ENCODE results near the gene CATSPERB. TPM values are rescaled to one million over a fixed set of nuclear protein-coding genes. Genes with fewer than 3 reads are reported as not detected.

The CATSPERB gene
- total and polyA plus RNA-seq, 10 of the 15 experiments (the other 5 are each of a cell fraction or from before 2014, with no cell fraction given), result not detected

DNA sequence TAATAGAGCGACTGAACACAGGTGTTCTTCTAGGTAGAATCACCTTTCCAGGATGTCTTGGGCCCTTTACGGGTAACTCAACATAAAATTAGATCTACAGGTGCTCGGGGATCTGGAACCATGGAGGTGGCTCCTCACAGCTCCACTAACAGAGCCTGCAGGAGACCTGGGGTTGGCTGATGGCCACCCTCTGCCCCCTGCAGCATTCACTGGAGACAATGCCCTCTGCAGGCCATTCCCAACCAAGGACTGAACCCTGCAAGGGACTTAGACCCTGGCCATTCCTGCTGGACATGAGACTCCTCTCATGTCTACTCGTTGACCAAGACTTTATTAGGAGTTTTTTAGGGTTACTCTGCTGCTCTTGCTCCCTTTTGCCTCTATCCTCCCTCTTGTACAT lies 163.3 kb downstream of the CATSPERB start:
- 29% methylated on average over 4 of the region's 4 CpGs for WGBS (ENCODE audit: insufficient coverage, insufficient replicate concordance, low lambda C conversion rate, missing lambda C conversion rate)
- RAD21 ChIA-PET (ENCODE audit: unreplicated experiment), result no interaction called here
- CTCF ChIA-PET, result no interaction called here
- no peak for TF ChIP-seq NBN (IDR thresholded peaks at IDR 0.05)
- TF ChIP-seq, protein P1, sequence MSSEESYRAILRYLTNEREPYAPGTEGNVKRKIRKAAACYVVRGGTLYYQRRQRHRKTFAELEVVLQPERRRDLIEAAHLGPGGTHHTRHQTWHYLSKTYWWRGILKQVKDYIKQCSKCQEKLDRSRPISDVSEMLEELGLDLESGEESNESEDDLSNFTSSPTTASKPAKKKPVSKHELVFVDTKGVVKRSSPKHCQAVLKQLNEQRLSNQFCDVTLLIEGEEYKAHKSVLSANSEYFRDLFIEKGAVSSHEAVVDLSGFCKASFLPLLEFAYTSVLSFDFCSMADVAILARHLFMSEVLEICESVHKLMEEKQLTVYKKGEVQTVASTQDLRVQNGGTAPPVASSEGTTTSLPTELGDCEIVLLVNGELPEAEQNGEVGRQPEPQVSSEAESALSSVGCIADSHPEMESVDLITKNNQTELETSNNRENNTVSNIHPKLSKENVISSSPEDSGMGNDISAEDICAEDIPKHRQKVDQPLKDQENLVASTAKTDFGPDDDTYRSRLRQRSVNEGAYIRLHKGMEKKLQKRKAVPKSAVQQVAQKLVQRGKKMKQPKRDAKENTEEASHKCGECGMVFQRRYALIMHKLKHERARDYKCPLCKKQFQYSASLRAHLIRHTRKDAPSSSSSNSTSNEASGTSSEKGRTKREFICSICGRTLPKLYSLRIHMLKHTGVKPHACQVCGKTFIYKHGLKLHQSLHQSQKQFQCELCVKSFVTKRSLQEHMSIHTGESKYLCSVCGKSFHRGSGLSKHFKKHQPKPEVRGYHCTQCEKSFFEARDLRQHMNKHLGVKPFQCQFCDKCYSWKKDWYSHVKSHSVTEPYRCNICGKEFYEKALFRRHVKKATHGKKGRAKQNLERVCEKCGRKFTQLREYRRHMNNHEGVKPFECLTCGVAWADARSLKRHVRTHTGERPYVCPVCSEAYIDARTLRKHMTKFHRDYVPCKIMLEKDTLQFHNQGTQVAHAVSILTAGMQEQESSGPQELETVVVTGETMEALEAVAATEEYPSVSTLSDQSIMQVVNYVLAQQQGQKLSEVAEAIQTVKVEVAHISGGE (CRISPR knock-in tag; IDR thresholded peaks at IDR 0.05), result no peak
- TF ChIP-seq TCF7 (IDR thresholded peaks at IDR 0.05; ENCODE audit: borderline replicate concordance), result no peak
- TF ChIP-seq GABPA (IDR thresholded peaks at IDR 0.05; ENCODE audit: low read depth), result no peak
- no peak for TF ChIP-seq POLR2AphosphoS2 (IDR thresholded peaks at IDR 0.05; ENCODE audit: low read depth, low read length)
- TF ChIP-seq, protein P2, sequence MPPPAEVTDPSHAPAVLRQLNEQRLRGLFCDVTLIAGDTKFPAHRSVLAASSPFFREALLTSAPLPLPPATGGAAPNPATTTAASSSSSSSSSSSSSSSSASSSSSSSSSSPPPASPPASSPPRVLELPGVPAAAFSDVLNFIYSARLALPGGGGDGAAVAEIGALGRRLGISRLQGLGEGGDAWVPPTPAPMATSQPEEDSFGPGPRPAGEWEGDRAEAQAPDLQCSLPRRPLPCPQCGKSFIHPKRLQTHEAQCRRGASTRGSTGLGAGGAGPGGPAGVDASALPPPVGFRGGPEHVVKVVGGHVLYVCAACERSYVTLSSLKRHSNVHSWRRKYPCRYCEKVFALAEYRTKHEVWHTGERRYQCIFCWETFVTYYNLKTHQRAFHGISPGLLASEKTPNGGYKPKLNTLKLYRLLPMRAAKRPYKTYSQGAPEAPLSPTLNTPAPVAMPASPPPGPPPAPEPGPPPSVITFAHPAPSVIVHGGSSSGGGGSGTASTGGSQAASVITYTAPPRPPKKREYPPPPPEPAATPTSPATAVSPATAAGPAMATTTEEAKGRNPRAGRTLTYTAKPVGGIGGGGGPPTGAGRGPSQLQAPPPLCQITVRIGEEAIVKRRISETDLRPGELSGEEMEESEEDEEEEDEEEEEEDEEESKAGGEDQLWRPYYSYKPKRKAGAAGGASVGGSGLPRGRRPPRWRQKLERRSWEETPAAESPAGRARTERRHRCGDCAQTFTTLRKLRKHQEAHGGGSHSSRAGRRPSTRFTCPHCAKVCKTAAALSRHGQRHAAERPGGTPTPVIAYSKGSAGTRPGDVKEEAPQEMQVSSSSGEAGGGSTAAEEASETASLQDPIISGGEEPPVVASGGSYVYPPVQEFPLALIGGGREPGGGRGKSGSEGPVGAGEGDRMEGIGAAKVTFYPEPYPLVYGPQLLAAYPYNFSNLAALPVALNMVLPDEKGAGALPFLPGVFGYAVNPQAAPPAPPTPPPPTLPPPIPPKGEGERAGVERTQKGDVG (CRISPR knock-in tag; IDR thresholded peaks at IDR 0.05), result no peak
- TF ChIP-seq, protein P3, sequence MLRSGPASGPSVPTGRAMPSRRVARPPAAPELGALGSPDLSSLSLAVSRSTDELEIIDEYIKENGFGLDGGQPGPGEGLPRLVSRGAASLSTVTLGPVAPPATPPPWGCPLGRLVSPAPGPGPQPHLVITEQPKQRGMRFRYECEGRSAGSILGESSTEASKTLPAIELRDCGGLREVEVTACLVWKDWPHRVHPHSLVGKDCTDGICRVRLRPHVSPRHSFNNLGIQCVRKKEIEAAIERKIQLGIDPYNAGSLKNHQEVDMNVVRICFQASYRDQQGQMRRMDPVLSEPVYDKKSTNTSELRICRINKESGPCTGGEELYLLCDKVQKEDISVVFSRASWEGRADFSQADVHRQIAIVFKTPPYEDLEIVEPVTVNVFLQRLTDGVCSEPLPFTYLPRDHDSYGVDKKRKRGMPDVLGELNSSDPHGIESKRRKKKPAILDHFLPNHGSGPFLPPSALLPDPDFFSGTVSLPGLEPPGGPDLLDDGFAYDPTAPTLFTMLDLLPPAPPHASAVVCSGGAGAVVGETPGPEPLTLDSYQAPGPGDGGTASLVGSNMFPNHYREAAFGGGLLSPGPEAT (IDR thresholded peaks at IDR 0.05; ENCODE audit: low read depth), result no peak
- TF ChIP-seq, protein P4, sequence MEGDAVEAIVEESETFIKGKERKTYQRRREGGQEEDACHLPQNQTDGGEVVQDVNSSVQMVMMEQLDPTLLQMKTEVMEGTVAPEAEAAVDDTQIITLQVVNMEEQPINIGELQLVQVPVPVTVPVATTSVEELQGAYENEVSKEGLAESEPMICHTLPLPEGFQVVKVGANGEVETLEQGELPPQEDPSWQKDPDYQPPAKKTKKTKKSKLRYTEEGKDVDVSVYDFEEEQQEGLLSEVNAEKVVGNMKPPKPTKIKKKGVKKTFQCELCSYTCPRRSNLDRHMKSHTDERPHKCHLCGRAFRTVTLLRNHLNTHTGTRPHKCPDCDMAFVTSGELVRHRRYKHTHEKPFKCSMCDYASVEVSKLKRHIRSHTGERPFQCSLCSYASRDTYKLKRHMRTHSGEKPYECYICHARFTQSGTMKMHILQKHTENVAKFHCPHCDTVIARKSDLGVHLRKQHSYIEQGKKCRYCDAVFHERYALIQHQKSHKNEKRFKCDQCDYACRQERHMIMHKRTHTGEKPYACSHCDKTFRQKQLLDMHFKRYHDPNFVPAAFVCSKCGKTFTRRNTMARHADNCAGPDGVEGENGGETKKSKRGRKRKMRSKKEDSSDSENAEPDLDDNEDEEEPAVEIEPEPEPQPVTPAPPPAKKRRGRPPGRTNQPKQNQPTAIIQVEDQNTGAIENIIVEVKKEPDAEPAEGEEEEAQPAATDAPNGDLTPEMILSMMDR (IDR thresholded peaks at IDR 0.05 in 2 of 3, conservative IDR thresholded peaks at IDR 0.05 in 1 of 3; ENCODE audit: control insufficient read depth in 2 of 3, extremely low read depth in 1 of 3, insufficient read depth in 1 of 3, low read depth in 3 of 3, low read length in 3 of 3), result no peak
- TF ChIP-seq SUZ12 (IDR thresholded peaks at IDR 0.05; ENCODE audit: unreplicated experiment), result no peak
- TF ChIP-seq, protein P5, sequence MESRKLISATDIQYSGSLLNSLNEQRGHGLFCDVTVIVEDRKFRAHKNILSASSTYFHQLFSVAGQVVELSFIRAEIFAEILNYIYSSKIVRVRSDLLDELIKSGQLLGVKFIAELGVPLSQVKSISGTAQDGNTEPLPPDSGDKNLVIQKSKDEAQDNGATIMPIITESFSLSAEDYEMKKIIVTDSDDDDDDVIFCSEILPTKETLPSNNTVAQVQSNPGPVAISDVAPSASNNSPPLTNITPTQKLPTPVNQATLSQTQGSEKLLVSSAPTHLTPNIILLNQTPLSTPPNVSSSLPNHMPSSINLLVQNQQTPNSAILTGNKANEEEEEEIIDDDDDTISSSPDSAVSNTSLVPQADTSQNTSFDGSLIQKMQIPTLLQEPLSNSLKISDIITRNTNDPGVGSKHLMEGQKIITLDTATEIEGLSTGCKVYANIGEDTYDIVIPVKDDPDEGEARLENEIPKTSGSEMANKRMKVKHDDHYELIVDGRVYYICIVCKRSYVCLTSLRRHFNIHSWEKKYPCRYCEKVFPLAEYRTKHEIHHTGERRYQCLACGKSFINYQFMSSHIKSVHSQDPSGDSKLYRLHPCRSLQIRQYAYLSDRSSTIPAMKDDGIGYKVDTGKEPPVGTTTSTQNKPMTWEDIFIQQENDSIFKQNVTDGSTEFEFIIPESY (IDR thresholded peaks at IDR 0.05), result no peak

More for the DNA sequence above, 163.3 kb downstream of the CATSPERB start:
- Histone ChIP-seq H3K27ac (ENCODE audit: control insufficient read depth, insufficient read depth) (no peak overlapping the region), H3K36me3 (ENCODE audit: control insufficient read depth in 2 of 2, insufficient read depth in 2 of 2, low read length in 1 of 2) (no peaks in the 10 kb centered on the region), H4K20me1 (ENCODE audit: control insufficient read depth, insufficient read depth) (no peaks in the 10 kb centered on the region), H3K4me1 (ENCODE audit: control insufficient read depth, insufficient read depth, low read length) (no peaks in the 10 kb centered on the region), H3K9ac (ENCODE audit: control insufficient read depth, insufficient read depth, low read length) (no peak overlapping the region), H3K4me3 (no peak overlapping the region), H3K4me2 (ENCODE audit: control insufficient read depth, insufficient read depth) (no peak overlapping the region), H3K9me3 (replicated peaks; ENCODE audit: control insufficient read depth, insufficient read depth, low read length) (no peaks in the 10 kb centered on the region; the same call in 2 of the 3 replicates), H2AFZ (ENCODE audit: control insufficient read depth, low read depth, low read length) (no peak overlapping the region), H3K79me2 (ENCODE audit: control insufficient read depth, insufficient read depth, low read length) (no peaks in the 10 kb centered on the region), H3K27me3 (replicated peaks in 1 of 2; ENCODE audit: control insufficient read depth in 2 of 2, insufficient read depth in 2 of 2, low read length in 1 of 2) (peaks cover 0 to 5% of the 10 kb centered on the region in 2 experiments; a peak in 2 of 4 replicates)
- in situ Hi-C loops (cut with MboI) (no loop called here), intact Hi-C loops (cut with micrococcal nuclease; ENCODE audit: unreplicated experiment) (no loop called here)
- ATAC-seq (no peak), DNase-seq (ENCODE audit: low read depth, low spot score) (no peak), FAIRE-seq (no peak)
- ChIA-PET SMC1A (ENCODE audit: uncharacterized antibody, unreplicated experiment) (no interaction called here), POLR2A (no interaction called here)
- no TSS peak for BruUV-seq (replicated peaks)

Data from GM12878 (cell line).